Measurements from ENCODE around the gene AIFM3. TPM values are rescaled to one million over a fixed set of nuclear protein-coding genes. Genes with fewer than 3 reads are reported as not detected.

AIFM3 gene
- total RNA-seq, 1 experiment from 2014 or later = 7.4 TPM

GRCh38 chr22:20943104-20943933 lies 23.7 kb upstream of the AIFM3 start:
- Histone ChIP-seq H3K79me2 (ENCODE audit: low read depth) (peaks cover 94% of the 10 kb centered on the region), H3K36me3 (ENCODE audit: low read depth) (no peaks in the 10 kb centered on the region), H3K9me2 (ENCODE audit: insufficient read depth) (no peaks in the 10 kb centered on the region), H3K27me3 (ENCODE audit: insufficient read depth, low read depth) (no peaks in the 10 kb centered on the region), H3K4me2 (no peak overlapping the region), H4K20me1 (ENCODE audit: insufficient read depth) (peaks cover 69% of the 10 kb centered on the region), H3K4me3 (no peak overlapping the region), H3F3A (ENCODE audit: insufficient read depth, low read depth) (peaks cover 3% of the 10 kb centered on the region; the same call in 1 of the 2 replicates), H3K4me1 (replicated peaks; ENCODE audit: insufficient read depth) (no peaks in the 10 kb centered on the region), H3K9me3 (ENCODE audit: insufficient read depth, low read depth) (no peaks in the 10 kb centered on the region), H3K27ac (no peak overlapping the region), H2AFZ (no peak overlapping the region)
- POLR2A ChIA-PET (ENCODE audit: unreplicated experiment) = interaction anchor here (0.7 kb wide), 1 partner anchor 58 kb away, joined by 6 read pairs; no protein-coding TSS in a partner anchor
- CTCF ChIA-PET = interaction anchor here (0.5 kb wide), 1 partner anchor 704 kb away, joined by 3 read pairs; no protein-coding TSS in a partner anchor
- no TSS peak for BruUV-seq (replicated peaks)
- DNase-seq = no peak
- TF ChIP-seq CTCF (conservative IDR thresholded peaks at IDR 0.05) = no peak
- no peak for TF ChIP-seq EZH2 (IDR thresholded peaks at IDR 0.05; ENCODE audit: low read depth)
- intact Hi-C loops (cut with micrococcal nuclease; ENCODE audit: unreplicated experiment) = no loop called here

GRCh38 chr22:20944042-20944441 lies 23.0 kb upstream of the AIFM3 start:
- TF ChIP-seq CTCF (conservative IDR thresholded peaks at IDR 0.05) (no peak), EZH2 (IDR thresholded peaks at IDR 0.05; ENCODE audit: low read depth) (no peak)
- Histone ChIP-seq H3K79me2 (ENCODE audit: low read depth) (peaks cover 96% of the 10 kb centered on the region), H3K9me2 (ENCODE audit: insufficient read depth) (no peaks in the 10 kb centered on the region), H3K36me3 (ENCODE audit: low read depth) (no peaks in the 10 kb centered on the region), H4K20me1 (ENCODE audit: insufficient read depth) (peaks cover 63% of the 10 kb centered on the region), H3K27me3 (ENCODE audit: insufficient read depth, low read depth) (no peaks in the 10 kb centered on the region), H3F3A (ENCODE audit: insufficient read depth, low read depth) (peaks cover 6% of the 10 kb centered on the region; the same call in 1 of the 2 replicates), H2AFZ (no peak overlapping the region), H3K4me1 (replicated peaks; ENCODE audit: insufficient read depth) (no peaks in the 10 kb centered on the region), H3K4me3 (no peak overlapping the region), H3K27ac (no peak overlapping the region), H3K4me2 (no peak overlapping the region), H3K9me3 (ENCODE audit: insufficient read depth, low read depth) (no peaks in the 10 kb centered on the region)
- ChIA-PET CTCF (interaction anchor here (0.5 kb wide), 1 partner anchor 703 kb away, joined by 3 read pairs; no protein-coding TSS in a partner anchor), POLR2A (ENCODE audit: unreplicated experiment) (no interaction called here)
- BruUV-seq (replicated peaks) = no TSS peak
- intact Hi-C loops (cut with micrococcal nuclease; ENCODE audit: unreplicated experiment) = no loop called here
- no peak for DNase-seq

DNA sequence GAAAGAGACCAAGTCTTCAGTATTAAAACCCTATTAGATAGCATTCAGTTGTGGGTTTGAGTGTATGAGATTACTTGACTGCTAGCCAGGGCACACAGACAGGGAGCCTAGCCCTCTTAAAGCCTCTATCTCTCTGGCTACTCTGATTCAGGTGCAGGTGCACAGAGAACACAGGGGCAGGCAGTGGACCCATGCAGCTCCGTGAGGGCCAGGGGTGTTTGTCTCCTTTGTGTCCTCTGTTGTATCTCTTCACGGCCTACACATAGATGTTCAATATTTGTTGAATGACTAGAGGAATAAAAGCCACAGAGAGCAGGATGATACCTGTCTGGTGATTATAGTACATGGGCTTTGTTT lies 21.5 kb upstream of the AIFM3 start:
- Histone ChIP-seq H3K27ac (no peak overlapping the region), H3K9me2 (ENCODE audit: insufficient read depth) (no peaks in the 10 kb centered on the region), H2AFZ (no peak overlapping the region), H3K36me3 (ENCODE audit: low read depth) (no peaks in the 10 kb centered on the region; the same call in 1 of the 2 replicates), H3K27me3 (ENCODE audit: insufficient read depth, low read depth) (no peaks in the 10 kb centered on the region), H3K4me2 (no peak overlapping the region), H3K9me3 (ENCODE audit: insufficient read depth, low read depth) (no peaks in the 10 kb centered on the region), H4K20me1 (ENCODE audit: insufficient read depth) (peaks cover 58% of the 10 kb centered on the region), H3K4me3 (no peak overlapping the region), H3K4me1 (replicated peaks; ENCODE audit: insufficient read depth) (no peaks in the 10 kb centered on the region), H3F3A (ENCODE audit: insufficient read depth, low read depth) (peaks cover 17% of the 10 kb centered on the region; the same call in 1 of the 2 replicates), H3K79me2 (ENCODE audit: low read depth) (peaks cover 98% of the 10 kb centered on the region)
- POLR2A ChIA-PET (ENCODE audit: unreplicated experiment) = no interaction called here
- CTCF ChIA-PET = no interaction called here
- no TSS peak for BruUV-seq (replicated peaks)
- no peak for TF ChIP-seq CTCF (conservative IDR thresholded peaks at IDR 0.05)
- no peak for TF ChIP-seq EZH2 (IDR thresholded peaks at IDR 0.05; ENCODE audit: low read depth)
- intact Hi-C loops (cut with micrococcal nuclease; ENCODE audit: unreplicated experiment) = no loop called here
- no peak for DNase-seq

All from PC-9 (cell line).